H1 (cell line): ENCODE results near the gene PTBP1. TPM values are rescaled to one million over a fixed set of nuclear protein-coding genes. Genes with fewer than 3 reads are reported as not detected.

ENCODE experiments used
- CTCF ChIA-PET: fragments of 300-600 bp; sonication (Branson Sonifier 250); formaldehyde crosslinking; loops from one replicate; lab custom pipeline; 2021; ENCODE audit not compliant: partially characterized antibody; lab: Charles Lee
- POLR2A ChIA-PET: fragments of 300-600 bp; sonication (Branson Sonifier 250); formaldehyde crosslinking; loops from one replicate; lab custom pipeline; 2021; ENCODE audit warnings: inconsistent platforms; ENCODE audit not compliant: partially characterized antibody; lab: Charles Lee
- DNase-seq, 2 experiments: peaks; one replicate each; pipeline versions ENCODE4 v3.0.0 to v3.0.0-alpha.2; 2010 to 2022; ENCODE audit warnings: low spot score in 2 of 2, low read depth in 1 of 2, mixed read lengths in 1 of 2
- FAIRE-seq: peaks from 2 replicates; lab custom pipeline; 2011; peaks lifted over from hg19 to GRCh38; lab: Jason Lieb, UNC
- H2AFZ ChIP-seq: 2 replicates; pipeline ENCODE4 v1.8.1; 2012; ENCODE audit warnings: low read length, inconsistent platforms
- H2AK5ac ChIP-seq: 2 replicates; pipeline ENCODE4 v1.6.1; 2013; ENCODE audit warnings: low read depth, low read length
- H2BK120ac ChIP-seq: replicated peaks from 2 replicates; pipeline ENCODE3; 2013; ENCODE audit warnings: low read depth, low read length, inconsistent platforms
- H2BK12ac ChIP-seq: 2 replicates; pipeline ENCODE4 v1.6.1; 2013; ENCODE audit warnings: low read depth, low read length
- H2BK15ac ChIP-seq: 2 replicates; pipeline ENCODE4 v1.6.1; 2013; ENCODE audit warnings: low read length
- H2BK20ac ChIP-seq: 2 replicates; pipeline ENCODE4 v1.6.1; 2013; ENCODE audit warnings: low read length
- H2BK5ac ChIP-seq: 2 replicates; pipeline ENCODE4 v1.6.1; 2013; ENCODE audit warnings: low read depth, low read length
- H3K14ac ChIP-seq: 2 replicates; pipeline ENCODE4 v1.6.1; 2013; ENCODE audit warnings: inconsistent platforms; ENCODE audit not compliant: insufficient read length
- H3K18ac ChIP-seq: 2 replicates; pipeline ENCODE4 v1.6.1; 2013; ENCODE audit warnings: low read length; ENCODE audit errors: extremely low read depth
- H3K23ac ChIP-seq: 2 replicates; pipeline ENCODE4 v1.6.1; 2013; ENCODE audit warnings: inconsistent platforms; ENCODE audit not compliant: insufficient read length
- H3K23me2 ChIP-seq: 2 replicates; pipeline ENCODE4 v1.6.1; 2013; ENCODE audit warnings: low read depth, low read length
- H3K27ac ChIP-seq: 2 replicates; pipeline ENCODE4 v1.6.1; 2011; ENCODE audit warnings: low read depth, low read length, inconsistent platforms
- H3K27me3 ChIP-seq, 4 experiments: replicated peaks in 1 of 4; 1 replicate in 1 of 4; 2 replicates in 3 of 4; pipeline versions ENCODE4 v1.6.1 to v1.8.1; 2011 to 2013; ENCODE audit warnings: low read length in 3 of 4, mild to moderate bottlenecking in 3 of 4, inconsistent platforms in 2 of 4, mixed read lengths in 2 of 4, moderate library complexity in 1 of 4; ENCODE audit not compliant: control insufficient read depth in 3 of 4, insufficient read depth in 3 of 4; ENCODE audit errors: extremely low read depth in 1 of 4
- H3K36me3 ChIP-seq, 4 experiments: 2 replicates each; pipeline versions ENCODE4 v1.6.1 to v1.8.1; 2011 to 2013; ENCODE audit warnings: mild to moderate bottlenecking in 4 of 4, low read length in 3 of 4, moderate library complexity in 2 of 4, control low read depth in 1 of 4, inconsistent platforms in 1 of 4; ENCODE audit not compliant: insufficient read depth in 4 of 4, control insufficient read depth in 2 of 4
- H3K4ac ChIP-seq: replicated peaks from 2 replicates; pipeline ENCODE3; 2013; ENCODE audit warnings: low read length, low read depth, mixed read lengths, inconsistent platforms; ENCODE audit not compliant: insufficient read length
- H3K4me1 ChIP-seq, 4 experiments: replicated peaks in 1 of 4; 1 replicate in 1 of 4; 2 replicates in 3 of 4; pipeline versions ENCODE4 v1.6.1 to v1.8.1; 2011 to 2013; ENCODE audit warnings: low read length in 3 of 4, inconsistent platforms in 2 of 4, mixed read lengths in 1 of 4; ENCODE audit not compliant: insufficient read depth in 4 of 4, control insufficient read depth in 3 of 4
- H3K4me2 ChIP-seq, 2 experiments: 2 replicates each; pipeline versions ENCODE4 v1.6.1 to v1.8.1; 2011 to 2013; ENCODE audit warnings: low read depth in 2 of 2, low read length in 2 of 2, control low read depth in 1 of 2, inconsistent platforms in 1 of 2, mild to moderate bottlenecking in 1 of 2; ENCODE audit not compliant: insufficient read depth in 1 of 2
- H3K4me3 ChIP-seq, 4 experiments: fragments of 200-600, 300-600 bp in 1 of 4; sonication (generic), shearing (Covaris generic), sonication (Bioruptor Twin) in 1 of 4; 2 replicates each; pipeline versions ENCODE4 v1.5.1 to v1.8.1; 2011 to 2016; ENCODE audit warnings: low read length in 4 of 4, low read depth in 3 of 4, control low read depth in 2 of 4, inconsistent platforms in 2 of 4, mild to moderate bottlenecking in 2 of 4, mixed read lengths in 1 of 4, moderate library complexity in 1 of 4; ENCODE audit not compliant: insufficient read depth in 2 of 4; ENCODE audit errors: extremely low read depth in 1 of 4
- H3K56ac ChIP-seq: replicated peaks from 2 replicates; pipeline ENCODE3; 2013; ENCODE audit warnings: low read depth, mild to moderate bottlenecking, mixed read lengths, low read length, inconsistent platforms; ENCODE audit not compliant: insufficient read length
- H3K79me1 ChIP-seq: 2 replicates; pipeline ENCODE4 v1.6.1; 2013; ENCODE audit warnings: low read depth, low read length, control low read depth
- H3K79me2 ChIP-seq, 2 experiments: 2 replicates each; pipeline versions ENCODE4 v1.6.1 to v1.8.1; 2012 to 2013; ENCODE audit warnings: low read length in 2 of 2, mild to moderate bottlenecking in 2 of 2, inconsistent platforms in 1 of 2; ENCODE audit not compliant: insufficient read depth in 2 of 2, control insufficient read depth in 1 of 2
- H3K9ac ChIP-seq, 4 experiments: replicated peaks in 1 of 4; 1 replicate in 1 of 4; 2 replicates in 3 of 4; pipeline versions ENCODE4 v1.6.1 to v1.8.1; 2011 to 2013; ENCODE audit warnings: low read depth in 3 of 4, low read length in 3 of 4, control low read depth in 2 of 4, mild to moderate bottlenecking in 2 of 4, moderate library complexity in 2 of 4, inconsistent platforms in 1 of 4; ENCODE audit errors: extremely low read depth in 1 of 4
- H3K9me3 ChIP-seq, 2 experiments: 2 replicates each; pipeline versions ENCODE4 v1.6.1 to v1.8.1; 2012 to 2013; ENCODE audit warnings: mild to moderate bottlenecking in 2 of 2, moderate library complexity in 2 of 2, control low read depth in 1 of 2, inconsistent platforms in 1 of 2, low read depth in 1 of 2, low read length in 1 of 2, mixed read lengths in 1 of 2; ENCODE audit not compliant: insufficient read depth in 2 of 2
- H4K20me1 ChIP-seq, 2 experiments: replicated peaks in 1 of 2; 2 replicates each; pipeline versions ENCODE3 to v1.8.1; 2011 to 2013; ENCODE audit warnings: inconsistent platforms in 2 of 2, low read length in 2 of 2, mild to moderate bottlenecking in 1 of 2; ENCODE audit not compliant: insufficient read depth in 2 of 2, control insufficient read depth in 1 of 2
- H4K5ac ChIP-seq: 2 replicates; pipeline ENCODE4 v1.6.1; 2013; ENCODE audit warnings: low read length, low read depth, mixed read lengths, inconsistent platforms; ENCODE audit not compliant: insufficient read length
- H4K8ac ChIP-seq: 2 replicates; pipeline ENCODE4 v1.8.0; 2013; ENCODE audit warnings: mild to moderate bottlenecking, moderate library complexity, low read length, inconsistent platforms; ENCODE audit not compliant: insufficient read depth; ENCODE audit errors: extremely low read depth
- H4K91ac ChIP-seq: replicated peaks from 2 replicates; pipeline ENCODE3; 2013; ENCODE audit warnings: low read length, mixed read lengths, inconsistent platforms; ENCODE audit not compliant: insufficient read length
- ATF3 ChIP-seq: IDR thresholded peaks from 2 replicates; pipeline ENCODE4 v1.6.1; 2011; ENCODE audit warnings: low read depth, mild to moderate bottlenecking, low read length; ENCODE audit not compliant: insufficient read depth
- CBX5 ChIP-seq: fragments of 300-800, 300-1000 bp; sonication (generic); IDR thresholded peaks from 2 replicates; pipeline ENCODE4 v1.7.1; 2016; ENCODE audit warnings: antibody characterized with exemption, low read length, low read depth
- CBX8 ChIP-seq: fragments of 300-800, 300-1000 bp; sonication (generic); IDR thresholded peaks from 2 replicates; pipeline ENCODE4 v1.7.1; 2016; ENCODE audit warnings: low read depth, low read length, borderline replicate concordance
- CEBPB ChIP-seq: IDR thresholded peaks from 2 replicates; pipeline ENCODE4 v1.6.1; 2012; ENCODE audit warnings: low read depth, low read length
- CREB1 ChIP-seq: IDR thresholded peaks from 2 replicates; pipeline ENCODE4 v1.6.1; 2012; ENCODE audit warnings: inconsistent platforms
- FOSL1 ChIP-seq: IDR thresholded peaks from 2 replicates; pipeline ENCODE4 v1.6.1; 2011; ENCODE audit warnings: mild to moderate bottlenecking, low read depth, low read length, moderate library complexity; ENCODE audit not compliant: insufficient read depth
- KDM1A ChIP-seq: fragments of 200-600, 300-600 bp; sonication (generic); IDR thresholded peaks from 2 replicates; pipeline ENCODE4 v1.7.1; 2016; ENCODE audit warnings: mild to moderate bottlenecking, low read length, borderline replicate concordance
- NANOG ChIP-seq: IDR thresholded peaks from 2 replicates; pipeline ENCODE4 v1.6.1; 2011; ENCODE audit warnings: low read length, low read depth, mild to moderate bottlenecking, inconsistent platforms; ENCODE audit not compliant: insufficient read depth, poor library complexity, severe bottlenecking
- RFX5 ChIP-seq: IDR thresholded peaks from 2 replicates; pipeline ENCODE4 v1.6.1; 2011; ENCODE audit warnings: low read depth, low read length, improper control_type of control experiment, borderline replicate concordance
- RXRA ChIP-seq: IDR thresholded peaks from 2 replicates; pipeline ENCODE4 v1.6.1; 2011; ENCODE audit warnings: low read depth, mild to moderate bottlenecking, low read length, moderate library complexity; ENCODE audit not compliant: insufficient read depth
- SP1 ChIP-seq: IDR thresholded peaks from 2 replicates; pipeline ENCODE4 v1.6.1; 2011; ENCODE audit warnings: low read depth, low read length
- WGBS, 2 experiments: shearing (Covaris generic) in 1 of 2; methylation state at CpG; one replicate each; pipeline versions ENCODE4 v1.1.6 to v1.1.7; 2013 to 2015; ENCODE audit warnings: low lambda C conversion rate in 2 of 2, mixed read lengths in 2 of 2, inconsistent platforms in 1 of 2, low coverage in 1 of 2, missing lambda C conversion rate in 1 of 2; ENCODE audit not compliant: insufficient replicate concordance in 2 of 2, insufficient coverage in 1 of 2, insufficient read length in 1 of 2; ENCODE audit errors: extremely low coverage in 1 of 2, missing lambda C conversion rate in 1 of 2; 5-methylcytosine and 5-hydroxymethylcytosine counted together
- polyA plus RNA-seq, 7 experiments: library from polyadenylated mRNA; depleted of rRNA in 3 of 7; stranded (reverse) in 5 of 7; unstranded in 2 of 7; fragments of >200 nt in 5 of 7; fragments of 200-250 nt in 2 of 7; gene quantifications; 1 replicate in 5 of 7; 2 replicates in 1 of 7; 4 replicates in 1 of 7; pipeline versions ENCODE4 v1.2.1 to v1.2.3, GENCODE V29; 2011 to 2013; ENCODE audit warnings: missing spikeins in 2 of 7, mixed read lengths in 2 of 7
- total RNA-seq: library from RNA; stranded (reverse); fragmentation: NEBNext Ultra II Directional; extraction: Animal tissue kit (Norgen Biotek cat#: 25700); gene quantifications from 2 replicates; pipeline ENCODE4 v1.2.1, GENCODE V29; 2021

The PTBP1 gene
- total and polyA plus RNA-seq, 2 of the 8 experiments (the other 6 are each of a cell fraction or from before 2014, with no cell fraction given): 528 to 888 TPM

GRCh38 chr19:778910-779653 lies 18.2 kb upstream of the PTBP1 start:
- no peaks in the 10 kb centered on the region for H3K36me3 ChIP-seq
- peak overlapping the region; percentile 91 for H4K91ac ChIP-seq
- 80% methylated on average over 32 of the region's 36 CpGs; no CpG with 5 or more reads in 1 of the 2 experiments for WGBS, 2 experiments
- no peak overlapping the region for H2AFZ ChIP-seq
- no peaks in the 10 kb centered on the region; a peak in 2 of 4 replicates for H3K79me2 ChIP-seq
- 0 out of 2 replicates have a peak overlapping the region, but pooled peaks have one; percentile 23 for H2BK20ac ChIP-seq
- no peak overlapping the region for H2BK120ac ChIP-seq
- H3K23me2 ChIP-seq: no peaks in the 10 kb centered on the region
- H3K27me3 ChIP-seq: no peaks in the 10 kb centered on the region
- no peak overlapping the region for H4K8ac ChIP-seq
- FAIRE-seq: no peak
- H4K5ac ChIP-seq: no peak overlapping the region
- no peak overlapping the region for H3K4me3 ChIP-seq
- H2BK12ac ChIP-seq: peak overlapping the region; percentile 99; the same call in 1 of the 2 replicates
- no peak overlapping the region for H3K27ac ChIP-seq
- peak overlapping the region; percentile 95 for H2BK15ac ChIP-seq
- peak overlapping the region; percentile 0; the same call in 1 of the 2 replicates for H3K18ac ChIP-seq
- peak overlapping the region; percentile 98 for H2AK5ac ChIP-seq
- no peaks in the 10 kb centered on the region for H4K20me1 ChIP-seq
- H3K4ac ChIP-seq: peak overlapping the region; percentile 78
- no peak overlapping the region for H3K4me2 ChIP-seq
- no peaks in the 10 kb centered on the region for H3K9me3 ChIP-seq
- peaks cover 7 to 15% (median 11%) of the 10 kb centered on the region in 4 experiments for H3K4me1 ChIP-seq
- DNase-seq: no peak
- no peak overlapping the region for H3K9ac ChIP-seq
- H3K56ac ChIP-seq: no peak overlapping the region
- H3K79me1 ChIP-seq: no peaks in the 10 kb centered on the region; the same call in 1 of the 2 replicates
- H2BK5ac ChIP-seq: no peak overlapping the region
- ChIA-PET POLR2A (interaction anchor here (1.0 to 9.0 kb wide), 9 partner anchors 9 to 68 kb away, joined by 3 to 61 read pairs (median 5); no protein-coding TSS in a partner anchor), CTCF (no interaction called here)
- H3K23ac ChIP-seq: no peak overlapping the region
- no peak overlapping the region for H3K14ac ChIP-seq
- TF ChIP-seq ATF3: no peak
- TF ChIP-seq RXRA: no peak
- no peak for TF ChIP-seq CREB1
- TF ChIP-seq KDM1A: peak; percentile 46; the same call in 1 of the 2 replicates
- TF ChIP-seq CBX8: no peak
- peak; percentile 72 for TF ChIP-seq CEBPB
- TF ChIP-seq RFX5: no peak
- TF ChIP-seq FOSL1: no peak
- TF ChIP-seq SP1: peak; percentile 68; the same call in 1 of the 2 replicates
- no peak for TF ChIP-seq CBX5
- TF ChIP-seq NANOG: no peak
